ENCODE measurements around the gene POPDC2.

The POPDC2 gene

DNA sequence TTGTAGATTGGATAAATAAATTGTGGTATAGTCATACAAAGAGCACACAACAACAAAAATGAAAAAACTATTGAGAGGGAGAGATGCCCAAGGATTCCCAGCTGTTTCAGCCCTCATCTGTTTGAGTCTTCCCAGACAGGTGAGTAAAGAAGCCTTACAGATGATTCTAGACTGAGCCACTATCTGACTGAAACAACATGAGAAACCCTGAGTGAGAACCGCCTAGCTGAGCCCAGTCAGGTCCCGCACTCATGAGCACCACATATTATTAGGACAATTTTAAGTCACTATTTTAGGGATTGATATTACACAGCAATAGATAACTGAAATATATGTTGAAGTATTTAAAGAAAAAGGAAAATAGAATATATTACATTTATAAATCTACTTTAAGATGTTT, 19.0 kb downstream of the POPDC2 start:
- no peak for DNase-seq (ENCODE audit: low read depth in 2 of 2, low spot score in 1 of 2)

- no peak for DNase-seq (ENCODE audit: low read depth in 2 of 2, low spot score in 1 of 2)
Observed at GRCh38 chr3:119639494-119640350, 20.7 kb downstream of the POPDC2 start.

DNA sequence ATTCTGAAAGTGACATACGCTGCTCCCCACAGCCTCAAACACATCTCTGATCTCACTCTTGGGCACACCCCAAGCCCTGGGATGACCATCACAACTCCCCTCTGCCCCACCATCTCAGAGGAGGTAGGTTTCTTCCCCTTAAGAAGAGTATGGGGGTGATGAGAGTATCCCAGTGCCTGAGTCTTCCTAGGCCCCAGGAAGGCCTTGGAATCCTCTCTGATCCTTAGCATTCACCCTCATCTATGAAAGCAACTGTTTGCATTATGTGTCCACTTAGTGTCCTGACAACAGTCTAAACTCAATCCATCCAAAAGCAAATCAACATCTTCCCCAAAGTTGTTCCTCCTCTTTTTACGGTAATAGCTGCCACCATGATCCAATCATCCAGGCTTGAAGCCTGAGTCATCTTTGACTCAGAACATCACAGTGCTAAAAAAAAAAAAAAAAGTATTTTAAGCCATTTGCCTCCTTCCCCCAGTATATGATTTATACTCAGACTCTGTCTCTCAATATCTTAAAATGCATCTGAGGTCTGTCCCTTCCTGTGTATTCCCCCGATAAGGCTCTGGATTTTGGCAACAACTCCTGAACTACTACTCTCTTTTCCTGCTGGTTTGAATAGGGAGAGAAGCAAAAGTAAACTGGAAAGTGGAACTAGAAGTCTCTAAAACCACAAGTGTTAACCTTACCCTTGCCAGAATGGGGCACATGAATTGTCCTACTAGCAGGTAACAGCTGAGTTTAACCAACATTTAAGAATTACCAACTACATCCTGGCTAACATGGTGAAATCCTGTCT, 22.5 kb downstream of the POPDC2 start:
- DNase-seq (ENCODE audit: low read depth in 2 of 2, low spot score in 1 of 2) = no peak

- DNase-seq (ENCODE audit: low read depth in 2 of 2, low spot score in 1 of 2) = no peak
Observed at GRCh38 chr3:119636891-119637611, 23.3 kb downstream of the POPDC2 start.

DNA sequence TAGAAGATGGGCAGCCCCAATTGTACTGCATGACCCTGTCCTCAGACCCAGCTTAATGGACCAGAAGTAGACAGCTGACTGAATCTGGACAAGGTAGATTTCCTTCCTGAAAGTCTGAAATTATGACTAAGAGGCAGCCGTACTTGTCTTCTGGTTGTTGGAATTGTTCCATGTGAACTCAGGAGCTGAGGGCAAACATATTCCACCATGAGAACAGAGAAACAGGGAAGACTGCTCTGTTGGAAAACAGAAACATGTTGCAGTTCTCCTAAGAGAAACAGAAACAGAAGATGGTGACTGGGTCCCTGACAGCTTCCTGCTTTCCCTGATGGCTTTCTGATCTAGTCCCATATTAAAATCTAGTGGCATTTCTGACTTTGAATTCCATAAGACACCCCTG, 24.1 kb downstream of the POPDC2 start:
- no peak for DNase-seq (ENCODE audit: low read depth in 2 of 2, low spot score in 1 of 2)

DNA sequence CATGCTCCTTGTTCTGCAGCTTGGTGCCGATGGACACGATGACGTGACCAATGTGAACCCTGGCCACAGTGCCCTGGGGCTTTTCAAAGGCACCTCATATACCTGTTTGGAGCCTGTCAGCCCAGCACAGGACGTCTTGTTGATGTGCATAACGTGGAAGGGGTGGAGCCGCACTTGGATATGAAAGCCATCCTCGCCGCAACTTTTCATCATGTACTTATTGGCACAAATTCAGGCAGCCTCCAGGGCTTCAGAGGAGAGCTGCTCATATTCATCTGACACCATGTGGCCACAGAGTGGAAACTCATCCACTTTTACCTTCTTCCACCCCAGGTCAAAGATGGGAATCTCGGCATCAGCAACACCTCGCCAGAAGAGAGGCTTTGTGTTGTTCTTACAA, 24.7 kb downstream of the POPDC2 start:
- DNase-seq (ENCODE audit: low read depth in 2 of 2, low spot score in 1 of 2) = no peak

- DNase-seq (ENCODE audit: low read depth in 2 of 2, low spot score in 1 of 2) = no peak
Observed at GRCh38 chr3:119632829-119633228, 27.6 kb downstream of the POPDC2 start.

DNA sequence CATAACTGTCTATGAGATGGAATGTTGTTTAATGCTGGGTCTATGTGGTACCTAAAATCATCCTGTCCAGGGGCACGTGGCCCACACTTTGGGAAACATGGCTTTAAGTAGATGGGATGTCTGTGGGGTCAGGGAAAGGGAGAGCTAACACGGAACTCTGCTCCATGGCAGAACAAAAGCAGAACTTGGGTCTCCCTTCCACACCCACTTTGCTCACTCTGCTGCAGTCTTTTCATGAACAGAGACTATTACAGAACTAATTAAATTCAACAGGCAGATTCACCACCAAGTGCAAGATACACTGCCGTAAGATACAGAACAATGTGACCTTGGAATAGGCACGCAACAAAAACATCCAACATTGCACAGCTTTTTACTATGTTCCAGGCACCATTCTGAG, 28.2 kb downstream of the POPDC2 start:
- no peak for DNase-seq (ENCODE audit: low read depth in 2 of 2, low spot score in 1 of 2)

GRCh38 chr3:119631516-119631915, 28.9 kb downstream of the POPDC2 start:
- DNase-seq (ENCODE audit: low read depth in 2 of 2, low spot score in 1 of 2) = no peak

- DNase-seq (ENCODE audit: low read depth in 2 of 2, low spot score in 1 of 2) = no peak
Observed at GRCh38 chr3:119630880-119631329, 29.5 kb downstream of the POPDC2 start.

GRCh38 chr3:119630128-119630879, 30.1 kb downstream of the POPDC2 start:
- no peak for DNase-seq (ENCODE audit: low read depth in 2 of 2, low spot score in 1 of 2)

- no peak for DNase-seq (ENCODE audit: low read depth in 2 of 2, low spot score in 1 of 2)
Observed at GRCh38 chr3:119628816-119629445, 31.5 kb downstream of the POPDC2 start.

GRCh38 chr3:119628390-119628789, 32.0 kb downstream of the POPDC2 start:
- DNase-seq (ENCODE audit: low read depth in 2 of 2, low spot score in 1 of 2) = no peak

DNA sequence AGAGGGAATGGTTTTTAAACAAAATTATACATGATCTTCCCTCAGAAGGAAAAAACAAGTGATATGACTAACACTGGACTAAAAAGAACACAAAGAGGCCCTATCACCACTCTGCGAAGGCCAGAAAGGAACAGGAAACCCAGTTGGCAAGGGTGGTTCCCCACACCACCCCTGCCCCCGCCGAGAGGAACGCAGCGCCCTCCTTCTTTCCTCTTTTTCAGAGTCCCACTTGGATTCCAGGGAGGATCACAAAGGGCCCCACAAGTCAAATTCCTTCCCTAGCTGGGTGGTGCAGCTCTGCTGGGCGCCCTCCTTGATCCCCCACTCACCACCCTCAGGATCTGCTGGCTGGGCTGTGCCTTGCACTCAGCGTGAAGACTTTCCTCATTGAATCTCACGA, 32.9 kb downstream of the POPDC2 start:
- DNase-seq (ENCODE audit: low read depth in 2 of 2, low spot score in 1 of 2) = no peak

GRCh38 chr3:119626196-119626595, 34.2 kb downstream of the POPDC2 start:
- DNase-seq (ENCODE audit: low read depth in 2 of 2, low spot score in 1 of 2) = no peak

DNA sequence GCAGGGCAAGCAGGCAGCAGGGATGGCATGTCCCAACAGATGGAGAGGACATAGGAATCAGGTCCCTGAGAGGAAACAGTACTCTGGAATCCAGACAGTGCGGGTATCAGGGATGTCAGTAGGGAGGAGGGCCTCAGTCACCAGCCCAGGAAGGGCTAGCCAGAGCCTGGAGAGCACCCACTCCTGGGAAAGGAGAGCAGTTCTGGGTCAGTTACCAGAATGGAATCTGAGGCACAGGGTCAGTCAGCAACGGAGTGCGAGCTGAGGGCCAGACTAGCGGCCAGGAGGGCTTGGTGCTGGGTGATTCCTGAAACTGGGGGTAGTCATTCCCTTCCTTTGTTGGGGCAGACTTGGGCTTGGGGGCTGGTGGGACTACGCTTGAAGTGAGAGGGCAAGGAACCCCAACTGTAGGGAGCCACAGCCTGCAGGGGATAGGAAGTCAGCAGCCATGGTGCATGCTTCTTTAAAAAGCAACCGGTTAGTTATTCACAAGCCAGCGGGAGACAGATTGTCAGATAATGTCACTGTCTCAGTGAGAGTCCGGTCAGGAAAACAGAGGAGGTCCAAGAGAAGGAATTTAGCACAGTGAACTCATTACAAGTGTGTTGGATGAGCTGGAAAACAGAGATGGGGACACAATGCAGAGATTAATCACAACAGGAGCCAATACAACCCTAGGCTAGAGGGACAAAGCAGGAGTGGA, 34.8 kb downstream of the POPDC2 start:
- no peak for DNase-seq (ENCODE audit: low read depth in 2 of 2, low spot score in 1 of 2)

GRCh38 chr3:119624002-119624720, 36.2 kb downstream of the POPDC2 start:
- no peak for DNase-seq (ENCODE audit: low read depth in 2 of 2, low spot score in 1 of 2)

GRCh38 chr3:119620899-119621298, 39.5 kb downstream of the POPDC2 start:
- DNase-seq (ENCODE audit: low read depth in 2 of 2, low spot score in 1 of 2) = no peak

- DNase-seq (ENCODE audit: low read depth in 2 of 2, low spot score in 1 of 2) = no peak
Observed at GRCh38 chr3:119619094-119619493, 41.3 kb downstream of the POPDC2 start.
